ENCODE data around the gene TMEM161A. TPM values are rescaled to one million over a fixed set of nuclear protein-coding genes. Genes with fewer than 3 reads are reported as not detected.

Gene TMEM161A
- 19.3 to 29.0 TPM (median 26.1 TPM) in 5 replicates for total RNA-seq (2022; extraction: Qiagen RNA extraction)

GRCh38 chr19:19138109-19138981 lies at the start of gene TMEM161A:
Gene TMEM161A (minus strand): TSS chr19:19138478. CDS start chr19:19138428, 50 bp downstream.

GRCh38 chr19:19170053-19170872 lies 32.0 kb upstream of the TMEM161A start, which contains the start of gene MEF2B:
Gene MEF2B (minus strand): TSS chr19:19170263. CDS start chr19:19150735, 19,528 bp downstream.

Other genes with a start within 250 kb of the TMEM161A start
- 4.2 to 6.1 TPM (median 5.2 TPM) in 5 replicates for gene CERS1, start 242.3 kb downstream of the TMEM161A start, total RNA-seq (2022; extraction: Qiagen RNA extraction)
- 135 to 169 TPM (median 159 TPM) in 5 replicates for gene COPE, start 219.1 kb downstream of the TMEM161A start, total RNA-seq (2022; extraction: Qiagen RNA extraction)
- 28.8 to 45.7 TPM (median 43.2 TPM) in 5 replicates for gene DDX49, start 218.8 kb downstream of the TMEM161A start, total RNA-seq (2022; extraction: Qiagen RNA extraction)
- gene HOMER3, start 197.3 kb downstream of the TMEM161A start, total RNA-seq (2022; extraction: Qiagen RNA extraction): 21.5 to 32.0 TPM (median 31.0 TPM) in 5 replicates
- gene SUGP2, start 105.0 kb downstream of the TMEM161A start, total RNA-seq (2022; extraction: Qiagen RNA extraction): 21.6 to 35.3 TPM (median 30.3 TPM) in 5 replicates
- 22.4 to 29.9 TPM (median 27.3 TPM) in 5 replicates for gene ARMC6, start 104.9 kb downstream of the TMEM161A start, total RNA-seq (2022; extraction: Qiagen RNA extraction)
- gene SLC25A42, start 74.5 kb downstream of the TMEM161A start, total RNA-seq (2022; extraction: Qiagen RNA extraction): 0.69 to 0.96 TPM (median 0.75 TPM) in 5 replicates
- gene MEF2B, start 31.8 kb upstream of the TMEM161A start, total RNA-seq (2022; extraction: Qiagen RNA extraction): 0.18 to 1.4 TPM (median 0.52 TPM) in 5 replicates
- gene BORCS8, start 53.7 kb upstream of the TMEM161A start, total RNA-seq (2022; extraction: Qiagen RNA extraction): 8.1 to 13.2 TPM (median 10.9 TPM) in 5 replicates
- 31.3 to 47.6 TPM (median 45.7 TPM) in 5 replicates for gene RFXANK, start 53.8 kb upstream of the TMEM161A start, total RNA-seq (2022; extraction: Qiagen RNA extraction)
- 25.9 to 31.5 TPM (median 30.5 TPM) in 5 replicates for gene NR2C2AP, start 64.9 kb upstream of the TMEM161A start, total RNA-seq (2022; extraction: Qiagen RNA extraction)
- gene NCAN, start 73.5 kb upstream of the TMEM161A start, total RNA-seq (2022; extraction: Qiagen RNA extraction): 0.05 to 0.16 TPM (median 0.05 TPM) in 4 of 5 replicates, not detected in the other
- gene TM6SF2, start 134.8 kb upstream of the TMEM161A start, total RNA-seq (2022; extraction: Qiagen RNA extraction): 0.21 to 0.82 TPM (median 0.66 TPM) in 5 replicates
- gene SUGP1, start 182.0 kb upstream of the TMEM161A start, total RNA-seq (2022; extraction: Qiagen RNA extraction): 23.0 to 31.8 TPM (median 28.0 TPM) in 5 replicates
- 8.8 to 14.1 TPM (median 13.6 TPM) in 5 replicates for gene MAU2, start 182.4 kb upstream of the TMEM161A start, total RNA-seq (2022; extraction: Qiagen RNA extraction)